Liver (tissue), 9 donors: ENCODE results near the gene UNC5B. TPM values are rescaled to one million over a fixed set of nuclear protein-coding genes. Genes with fewer than 3 reads are reported as not detected.

Source experiments
- DNase-seq: peaks from one replicate; pipeline ENCODE4 v3.0.0-alpha.2; 2017; ENCODE audit warnings: low spot score
- H3K27ac ChIP-seq, 2 donors: one replicate each; pipeline ENCODE4 v1.7.0; 2013; ENCODE audit warnings: inconsistent platforms in 2 of 2, low read length in 2 of 2, control low read depth in 1 of 2, low read depth in 1 of 2, mild to moderate bottlenecking in 1 of 2
- H3K27me3 ChIP-seq, 4 donors: one replicate each; pipeline versions ENCODE4 v1.6.1 to v1.7.0; 2013; ENCODE audit warnings: low read length in 3 of 4, inconsistent platforms in 1 of 4, mild to moderate bottlenecking in 1 of 4, moderate library complexity in 1 of 4; ENCODE audit not compliant: control insufficient read depth in 4 of 4, insufficient read depth in 4 of 4
- H3K36me3 ChIP-seq, 4 donors: one replicate each; pipeline versions ENCODE4 v1.6.1 to v1.7.0; 2013; ENCODE audit warnings: low read length in 3 of 4, mild to moderate bottlenecking in 3 of 4, low read depth in 1 of 4, moderate library complexity in 1 of 4; ENCODE audit not compliant: control insufficient read depth in 4 of 4, insufficient read depth in 3 of 4
- H3K4me1 ChIP-seq, 4 donors: one replicate each; pipeline versions ENCODE4 v1.6.1 to v1.7.0; 2013; ENCODE audit warnings: low read length in 3 of 4, mild to moderate bottlenecking in 3 of 4, moderate library complexity in 1 of 4; ENCODE audit not compliant: control insufficient read depth in 4 of 4, insufficient read depth in 4 of 4
- H3K4me3 ChIP-seq, 3 donors: one replicate each; pipeline versions ENCODE4 v1.6.1 to v1.7.0; 2013; ENCODE audit warnings: low read length in 3 of 3, control low read depth in 1 of 3, low read depth in 1 of 3, mild to moderate bottlenecking in 1 of 3
- H3K9ac ChIP-seq, 2 donors: one replicate each; pipeline ENCODE4 v1.7.0; 2013; ENCODE audit warnings: low read length in 2 of 2, mild to moderate bottlenecking in 2 of 2, moderate library complexity in 2 of 2, control low read depth in 1 of 2, low read depth in 1 of 2
- H3K9me3 ChIP-seq, 4 donors: one replicate each; pipeline versions ENCODE4 v1.6.1 to v1.7.0; 2013; ENCODE audit warnings: low read length in 3 of 4; ENCODE audit not compliant: control insufficient read depth in 4 of 4
- EGR1 ChIP-seq, 2 donors: IDR thresholded peaks; 2 replicates each; pipeline ENCODE4 v1.6.1; 2016 to 2018; ENCODE audit warnings: antibody characterized with exemption in 2 of 2, low read depth in 2 of 2
- FOXA1 ChIP-seq: IDR thresholded peaks from 2 replicates; pipeline ENCODE4 v1.6.1; 2016; ENCODE audit warnings: antibody characterized with exemption
- HNF4G ChIP-seq: IDR thresholded peaks from 2 replicates; pipeline ENCODE4 v1.6.1; 2016; ENCODE audit warnings: antibody characterized with exemption
- NR2F2 ChIP-seq: IDR thresholded peaks from 2 replicates; pipeline ENCODE4 v1.6.1; 2016; ENCODE audit warnings: antibody characterized with exemption
- RAD21 ChIP-seq, 2 donors: IDR thresholded peaks; 2 replicates each; pipeline ENCODE4 v1.6.1; 2016; ENCODE audit warnings: antibody characterized with exemption in 2 of 2, mild to moderate bottlenecking in 2 of 2
- RXRA ChIP-seq, 2 donors: IDR thresholded peaks; 2 replicates each; pipeline ENCODE4 v1.6.1; 2017 to 2018; ENCODE audit warnings: antibody characterized with exemption in 2 of 2, mild to moderate bottlenecking in 1 of 2
- whole genome bisulfite sequencing: extraction: QIAGEN DNeasy Blood & Tissue Kit; methylation state at CpG from one replicate; pipeline ENCODE4 v1.1.7; 2013; 5-methylcytosine and 5-hydroxymethylcytosine counted together
- polyA plus RNA-seq, 2 donors: library from polyadenylated mRNA; stranded (reverse) in 1 of 2; unstranded in 1 of 2; fragments of 200-250 nt in 1 of 2; fragments of >200 nt in 1 of 2; fragmentation: Nextera tagmentation in 1 of 2; extraction: Ambion mirVana in 1 of 2; gene quantifications; one replicate each; pipeline versions ENCODE4 v1.2.1 to v1.2.3, GENCODE V29; 2013 to 2015
- total RNA-seq, 2 donors: library from RNA; depleted of rRNA; stranded (reverse); fragments of >200 nt; gene quantifications; one replicate each; pipeline ENCODE4 v1.2.3, GENCODE V29; 2014
- TF ChIP-seq, protein P1 (sequence below): IDR thresholded peaks from 2 replicates; pipeline ENCODE4 v1.6.1; 2016; ENCODE audit warnings: antibody characterized with exemption
- TF ChIP-seq, protein P2 (sequence below): IDR thresholded peaks from 2 replicates; pipeline ENCODE4 v1.6.1; 2016; ENCODE audit warnings: antibody characterized with exemption, mild to moderate bottlenecking
- TF ChIP-seq, protein P3 (sequence below): fragments of 150-350 bp; IDR thresholded peaks from 2 replicates; pipeline ENCODE4 v1.5.1; 2017; ENCODE audit warnings: improper control_type of control experiment, low read depth, low read length; ENCODE audit not compliant: missing input control
- donor health status: healthy.
- donor health status: healthy.
- donor health status: healthy.
- donor health status: healthy.
- donor health status: healthy.

Gene UNC5B
- total and polyA plus RNA-seq, 4 donors = 0.56 to 1.8 (median 1.3) TPM

DNA sequence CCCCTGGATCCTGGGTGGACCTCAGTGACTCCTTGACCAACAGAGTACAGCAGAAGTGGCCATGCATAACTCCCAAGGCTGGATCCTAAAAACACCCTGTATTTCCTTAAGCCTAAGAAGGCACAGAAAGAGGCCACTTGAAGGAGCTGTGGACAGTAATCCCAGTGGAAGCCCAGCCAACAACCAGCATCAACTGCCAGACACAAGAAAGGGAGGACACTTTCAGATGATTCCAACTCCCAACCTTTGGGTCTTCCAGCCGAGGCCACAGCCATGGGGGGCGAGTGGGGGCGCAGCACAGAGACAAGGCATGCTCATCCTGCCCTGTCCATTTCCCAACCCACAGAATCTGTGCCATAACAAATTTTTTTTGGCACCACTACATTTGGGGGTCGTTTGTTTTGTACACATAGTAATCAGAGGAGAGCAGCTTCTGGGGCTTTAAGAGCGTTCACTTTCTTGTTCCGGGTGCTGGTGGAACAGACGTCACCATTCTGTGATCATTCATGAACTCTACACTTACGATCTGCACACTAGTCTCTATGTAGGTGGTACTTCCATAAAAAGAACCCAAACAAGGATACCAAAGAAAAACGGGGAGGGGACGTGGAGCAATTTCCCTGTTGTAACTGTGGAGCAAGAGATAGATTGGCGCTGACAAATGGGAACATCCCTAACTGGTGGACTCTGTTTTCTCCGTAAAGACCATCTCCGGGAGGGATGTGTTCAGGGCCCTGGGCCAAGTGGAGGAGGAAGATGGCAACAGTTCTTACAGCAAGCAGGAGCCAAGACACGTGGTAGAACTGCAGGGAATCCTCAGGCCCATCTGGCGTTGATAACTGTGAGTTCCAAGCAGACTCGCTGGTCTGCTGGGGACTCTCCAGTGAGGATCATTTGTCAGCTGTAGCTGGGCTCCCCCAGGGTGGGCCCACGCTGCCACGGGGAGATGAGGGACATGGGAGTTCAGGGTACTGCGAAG, 100.7 kb downstream of the UNC5B start:
- Histone ChIP-seq H3K9me3 (no peaks in the 10 kb centered on the region), H3K27ac (peak overlapping the region in 1 of 2 donors; percentile 18), H3K9ac (no peak overlapping the region), H3K36me3 (no peaks in the 10 kb centered on the region), H3K4me1 (peaks cover 2 to 11% (median 8%) of the 10 kb centered on the region in 4 donors), H3K27me3 (no peaks in the 10 kb centered on the region), H3K4me3 (no peak overlapping the region)
- TF ChIP-seq, protein P1, sequence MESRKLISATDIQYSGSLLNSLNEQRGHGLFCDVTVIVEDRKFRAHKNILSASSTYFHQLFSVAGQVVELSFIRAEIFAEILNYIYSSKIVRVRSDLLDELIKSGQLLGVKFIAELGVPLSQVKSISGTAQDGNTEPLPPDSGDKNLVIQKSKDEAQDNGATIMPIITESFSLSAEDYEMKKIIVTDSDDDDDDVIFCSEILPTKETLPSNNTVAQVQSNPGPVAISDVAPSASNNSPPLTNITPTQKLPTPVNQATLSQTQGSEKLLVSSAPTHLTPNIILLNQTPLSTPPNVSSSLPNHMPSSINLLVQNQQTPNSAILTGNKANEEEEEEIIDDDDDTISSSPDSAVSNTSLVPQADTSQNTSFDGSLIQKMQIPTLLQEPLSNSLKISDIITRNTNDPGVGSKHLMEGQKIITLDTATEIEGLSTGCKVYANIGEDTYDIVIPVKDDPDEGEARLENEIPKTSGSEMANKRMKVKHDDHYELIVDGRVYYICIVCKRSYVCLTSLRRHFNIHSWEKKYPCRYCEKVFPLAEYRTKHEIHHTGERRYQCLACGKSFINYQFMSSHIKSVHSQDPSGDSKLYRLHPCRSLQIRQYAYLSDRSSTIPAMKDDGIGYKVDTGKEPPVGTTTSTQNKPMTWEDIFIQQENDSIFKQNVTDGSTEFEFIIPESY = no peak
- TF ChIP-seq FOXA1 = no peak
- TF ChIP-seq, protein P2, sequence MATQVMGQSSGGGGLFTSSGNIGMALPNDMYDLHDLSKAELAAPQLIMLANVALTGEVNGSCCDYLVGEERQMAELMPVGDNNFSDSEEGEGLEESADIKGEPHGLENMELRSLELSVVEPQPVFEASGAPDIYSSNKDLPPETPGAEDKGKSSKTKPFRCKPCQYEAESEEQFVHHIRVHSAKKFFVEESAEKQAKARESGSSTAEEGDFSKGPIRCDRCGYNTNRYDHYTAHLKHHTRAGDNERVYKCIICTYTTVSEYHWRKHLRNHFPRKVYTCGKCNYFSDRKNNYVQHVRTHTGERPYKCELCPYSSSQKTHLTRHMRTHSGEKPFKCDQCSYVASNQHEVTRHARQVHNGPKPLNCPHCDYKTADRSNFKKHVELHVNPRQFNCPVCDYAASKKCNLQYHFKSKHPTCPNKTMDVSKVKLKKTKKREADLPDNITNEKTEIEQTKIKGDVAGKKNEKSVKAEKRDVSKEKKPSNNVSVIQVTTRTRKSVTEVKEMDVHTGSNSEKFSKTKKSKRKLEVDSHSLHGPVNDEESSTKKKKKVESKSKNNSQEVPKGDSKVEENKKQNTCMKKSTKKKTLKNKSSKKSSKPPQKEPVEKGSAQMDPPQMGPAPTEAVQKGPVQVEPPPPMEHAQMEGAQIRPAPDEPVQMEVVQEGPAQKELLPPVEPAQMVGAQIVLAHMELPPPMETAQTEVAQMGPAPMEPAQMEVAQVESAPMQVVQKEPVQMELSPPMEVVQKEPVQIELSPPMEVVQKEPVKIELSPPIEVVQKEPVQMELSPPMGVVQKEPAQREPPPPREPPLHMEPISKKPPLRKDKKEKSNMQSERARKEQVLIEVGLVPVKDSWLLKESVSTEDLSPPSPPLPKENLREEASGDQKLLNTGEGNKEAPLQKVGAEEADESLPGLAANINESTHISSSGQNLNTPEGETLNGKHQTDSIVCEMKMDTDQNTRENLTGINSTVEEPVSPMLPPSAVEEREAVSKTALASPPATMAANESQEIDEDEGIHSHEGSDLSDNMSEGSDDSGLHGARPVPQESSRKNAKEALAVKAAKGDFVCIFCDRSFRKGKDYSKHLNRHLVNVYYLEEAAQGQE = no peak
- TF ChIP-seq HNF4G = no peak
- TF ChIP-seq RAD21 (IDR thresholded peaks at IDR 0.05) = no peak
- WGBS = 63% methylated on average over 19 of the region's 19 CpGs
- DNase-seq = no peak

DNA sequence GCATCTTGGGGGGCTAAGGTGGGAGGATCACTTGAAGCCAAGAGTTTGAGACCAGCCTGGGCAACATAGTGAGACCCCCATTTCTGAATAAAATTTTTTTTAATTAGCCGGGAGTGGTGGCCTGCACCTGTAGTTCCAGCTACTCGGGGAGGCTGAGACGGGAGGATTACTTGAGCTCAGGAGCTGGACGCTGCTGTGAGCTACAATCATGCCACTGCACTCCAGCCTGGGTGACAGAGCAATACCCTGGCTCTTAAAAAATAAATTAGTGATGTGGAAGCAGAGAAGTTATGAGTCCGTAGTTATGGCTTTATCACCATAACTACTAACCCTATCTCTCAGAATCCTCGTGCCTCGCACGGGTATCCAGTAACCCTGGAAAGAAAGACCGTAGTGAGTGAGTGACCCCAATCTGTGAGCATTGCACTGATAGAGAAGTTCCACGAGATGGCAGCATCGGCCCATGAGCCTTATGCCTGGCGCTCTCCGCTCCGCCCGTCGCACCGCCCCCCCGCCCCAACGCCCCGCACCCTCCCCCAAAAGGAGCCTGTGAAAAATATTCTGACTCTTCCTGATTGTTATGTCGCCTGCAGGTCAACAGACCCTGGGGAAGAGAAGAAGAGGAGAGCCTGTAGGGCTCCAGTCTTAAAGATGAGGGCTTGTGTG, 101.8 kb downstream of the UNC5B start:
- Histone ChIP-seq H3K36me3 (no peaks in the 10 kb centered on the region), H3K27ac (no peak overlapping the region), H3K4me1 (peaks cover 0 to 6% (median 2%) of the 10 kb centered on the region in 4 donors), H3K9me3 (no peaks in the 10 kb centered on the region), H3K4me3 (peak overlapping the region in 1 of 3 donors; percentile 28), H3K27me3 (no peaks in the 10 kb centered on the region), H3K9ac (no peak overlapping the region)
- peak; percentile 46 for DNase-seq
- 5% methylated on average over 21 of the region's 21 CpGs for WGBS
- TF ChIP-seq EGR1 (IDR thresholded peaks at IDR 0.05; ENCODE audit: low read depth in 2 of 2) (no peak), NR2F2 (no peak), RAD21 (IDR thresholded peaks at IDR 0.05) (peak; percentile 79 to 82), RXRA (IDR thresholded peaks at IDR 0.05) (no peak)
- TF ChIP-seq, protein P1 = no peak
- TF ChIP-seq, protein P3, sequence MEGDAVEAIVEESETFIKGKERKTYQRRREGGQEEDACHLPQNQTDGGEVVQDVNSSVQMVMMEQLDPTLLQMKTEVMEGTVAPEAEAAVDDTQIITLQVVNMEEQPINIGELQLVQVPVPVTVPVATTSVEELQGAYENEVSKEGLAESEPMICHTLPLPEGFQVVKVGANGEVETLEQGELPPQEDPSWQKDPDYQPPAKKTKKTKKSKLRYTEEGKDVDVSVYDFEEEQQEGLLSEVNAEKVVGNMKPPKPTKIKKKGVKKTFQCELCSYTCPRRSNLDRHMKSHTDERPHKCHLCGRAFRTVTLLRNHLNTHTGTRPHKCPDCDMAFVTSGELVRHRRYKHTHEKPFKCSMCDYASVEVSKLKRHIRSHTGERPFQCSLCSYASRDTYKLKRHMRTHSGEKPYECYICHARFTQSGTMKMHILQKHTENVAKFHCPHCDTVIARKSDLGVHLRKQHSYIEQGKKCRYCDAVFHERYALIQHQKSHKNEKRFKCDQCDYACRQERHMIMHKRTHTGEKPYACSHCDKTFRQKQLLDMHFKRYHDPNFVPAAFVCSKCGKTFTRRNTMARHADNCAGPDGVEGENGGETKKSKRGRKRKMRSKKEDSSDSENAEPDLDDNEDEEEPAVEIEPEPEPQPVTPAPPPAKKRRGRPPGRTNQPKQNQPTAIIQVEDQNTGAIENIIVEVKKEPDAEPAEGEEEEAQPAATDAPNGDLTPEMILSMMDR = peak; percentile 84
